ENCODE results near the gene NR3C2.

DNA sequence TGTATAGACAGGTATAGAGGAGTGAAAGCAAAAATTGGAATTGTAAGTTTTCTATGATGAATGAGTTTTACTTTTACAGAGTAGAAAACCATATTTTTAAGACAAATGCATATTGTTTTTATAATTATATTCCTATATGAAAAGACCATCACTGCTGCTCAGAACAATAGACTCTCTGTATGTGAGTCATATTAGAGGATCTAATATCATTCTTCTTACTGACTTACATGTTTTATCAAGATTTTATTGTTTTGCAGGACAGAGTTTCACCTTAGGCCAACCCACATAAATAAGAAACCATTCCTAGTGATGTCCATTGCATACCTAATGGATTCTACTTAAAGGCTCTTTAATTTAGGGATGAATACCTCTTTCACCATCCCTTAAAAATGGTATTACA is 88.6 kb downstream of the NR3C2 start:
- TF ChIP-seq, protein P1, sequence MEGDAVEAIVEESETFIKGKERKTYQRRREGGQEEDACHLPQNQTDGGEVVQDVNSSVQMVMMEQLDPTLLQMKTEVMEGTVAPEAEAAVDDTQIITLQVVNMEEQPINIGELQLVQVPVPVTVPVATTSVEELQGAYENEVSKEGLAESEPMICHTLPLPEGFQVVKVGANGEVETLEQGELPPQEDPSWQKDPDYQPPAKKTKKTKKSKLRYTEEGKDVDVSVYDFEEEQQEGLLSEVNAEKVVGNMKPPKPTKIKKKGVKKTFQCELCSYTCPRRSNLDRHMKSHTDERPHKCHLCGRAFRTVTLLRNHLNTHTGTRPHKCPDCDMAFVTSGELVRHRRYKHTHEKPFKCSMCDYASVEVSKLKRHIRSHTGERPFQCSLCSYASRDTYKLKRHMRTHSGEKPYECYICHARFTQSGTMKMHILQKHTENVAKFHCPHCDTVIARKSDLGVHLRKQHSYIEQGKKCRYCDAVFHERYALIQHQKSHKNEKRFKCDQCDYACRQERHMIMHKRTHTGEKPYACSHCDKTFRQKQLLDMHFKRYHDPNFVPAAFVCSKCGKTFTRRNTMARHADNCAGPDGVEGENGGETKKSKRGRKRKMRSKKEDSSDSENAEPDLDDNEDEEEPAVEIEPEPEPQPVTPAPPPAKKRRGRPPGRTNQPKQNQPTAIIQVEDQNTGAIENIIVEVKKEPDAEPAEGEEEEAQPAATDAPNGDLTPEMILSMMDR (conservative IDR thresholded peaks at IDR 0.05; ENCODE audit: low read length) = no peak
- no peak for TF ChIP-seq EZH2phosphoT487 (IDR thresholded peaks at IDR 0.05; ENCODE audit: borderline replicate concordance, low read depth, low read length)

Measured in OCI-LY7 (cell line).